ENCODE data around the gene LMOD1.

DNA sequence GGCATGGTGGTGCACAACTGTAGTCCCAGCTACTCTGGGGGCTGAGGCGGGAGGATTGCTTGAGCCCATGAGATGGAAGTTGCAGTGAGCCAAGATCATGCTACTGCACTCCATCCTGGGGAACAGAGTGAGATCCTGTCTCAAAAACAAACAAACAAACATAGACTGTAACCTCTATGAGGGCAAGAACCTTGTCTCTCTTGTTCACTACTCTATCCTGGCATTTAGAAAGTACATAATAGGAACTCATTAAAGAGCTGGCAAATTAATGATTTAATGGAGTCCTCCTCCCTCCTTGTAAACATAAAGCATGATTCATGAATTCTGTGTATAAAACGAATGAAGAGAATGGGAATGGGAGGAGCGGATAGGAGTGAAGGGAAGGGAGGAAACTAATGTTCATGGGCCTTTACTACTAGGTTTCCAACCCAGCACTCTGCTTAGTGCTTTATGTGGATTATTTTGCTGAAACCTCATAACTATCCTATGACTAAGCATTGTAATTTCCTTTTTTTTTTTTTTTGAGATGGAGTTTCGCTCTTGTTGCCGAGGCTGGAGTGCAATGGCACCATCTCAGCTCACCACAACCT is 8.6 kb downstream of the LMOD1 start:
- no peak for TF ChIP-seq CTCF (IDR thresholded peaks at IDR 0.05; ENCODE audit: low read depth, low read length)
- no peak for TF ChIP-seq EZH2phosphoT487 (IDR thresholded peaks at IDR 0.05; ENCODE audit: low read depth)
